GM18520 (cell line): ENCODE measurements around the gene EEF1A2.

Experiments used
- ATAC-seq: cut with Tn5 transposase; IDR thresholded peaks from one replicate; pipeline ENCODE4 v1.9.1; 2021; ENCODE audit not compliant: unreplicated experiment

EEF1A2 gene

GRCh38 chr20:63500902-63501817 is 2.3 kb upstream of the EEF1A2 start:
- no peak for ATAC-seq

- ATAC-seq = no peak
These were observed 1.4 kb upstream of the EEF1A2 start for GRCh38 chr20:63500151-63500901.

- ATAC-seq = no peak
These were observed 571 bp upstream of the EEF1A2 start for GRCh38 chr20:63499338-63499969.

GRCh38 chr20:63497946-63498935 is 642 bp downstream of the EEF1A2 start:
- ATAC-seq = no peak

- no peak for ATAC-seq
These were observed 1.5 kb downstream of the EEF1A2 start for GRCh38 chr20:63497138-63497945.

- no peak for ATAC-seq
These were observed 2.2 kb downstream of the EEF1A2 start for GRCh38 chr20:63496596-63497120.

- no peak for ATAC-seq
These were observed 2.9 kb downstream of the EEF1A2 start for GRCh38 chr20:63495741-63496595.

GRCh38 chr20:63495167-63495720 is 3.6 kb downstream of the EEF1A2 start:
- no peak for ATAC-seq

- no peak for ATAC-seq
These were observed 4.3 kb downstream of the EEF1A2 start for GRCh38 chr20:63494420-63495166.

GRCh38 chr20:63494084-63494419 is 4.8 kb downstream of the EEF1A2 start:
- ATAC-seq = no peak

- ATAC-seq = no peak
These were observed 5.3 kb downstream of the EEF1A2 start for GRCh38 chr20:63493563-63494020.

- ATAC-seq = no peak
These were observed 5.9 kb downstream of the EEF1A2 start for GRCh38 chr20:63492982-63493381.

- no peak for ATAC-seq
These were observed 6.4 kb downstream of the EEF1A2 start for GRCh38 chr20:63492518-63492917.

- no peak for ATAC-seq
These were observed 7.2 kb downstream of the EEF1A2 start for GRCh38 chr20:63491635-63492230.

- no peak for ATAC-seq
These were observed 7.8 kb downstream of the EEF1A2 start for GRCh38 chr20:63491078-63491477.

GRCh38 chr20:63490416-63490815 is 8.5 kb downstream of the EEF1A2 start:
- ATAC-seq = no peak
